Measurements from ENCODE around the gene ARHGEF37. TPM values are rescaled to one million over a fixed set of nuclear protein-coding genes. Genes with fewer than 3 reads are reported as not detected.

The ARHGEF37 gene
- total RNA-seq, 1 experiment from 2014 or later, result 0.64 TPM

DNA sequence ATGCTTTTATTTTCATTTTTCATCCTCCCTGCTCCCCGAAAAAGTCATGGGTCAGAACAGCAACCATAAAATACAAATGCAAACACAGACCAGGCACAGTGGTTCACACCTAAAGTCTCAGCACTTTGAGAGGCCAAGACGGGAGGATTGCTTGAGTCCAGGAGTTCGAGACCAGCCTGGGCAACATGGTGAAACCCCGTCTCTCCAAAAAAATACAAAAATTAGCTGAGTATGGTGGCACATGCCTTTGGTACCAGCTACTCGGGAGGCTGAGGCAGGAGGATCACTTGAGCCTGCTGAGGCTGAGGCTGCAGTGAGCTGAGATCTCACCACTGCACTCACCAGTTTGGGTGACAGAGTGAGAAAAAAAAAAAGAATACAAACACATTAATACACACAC lies 60.3 kb downstream of the ARHGEF37 start:
- TF ChIP-seq, protein P1, sequence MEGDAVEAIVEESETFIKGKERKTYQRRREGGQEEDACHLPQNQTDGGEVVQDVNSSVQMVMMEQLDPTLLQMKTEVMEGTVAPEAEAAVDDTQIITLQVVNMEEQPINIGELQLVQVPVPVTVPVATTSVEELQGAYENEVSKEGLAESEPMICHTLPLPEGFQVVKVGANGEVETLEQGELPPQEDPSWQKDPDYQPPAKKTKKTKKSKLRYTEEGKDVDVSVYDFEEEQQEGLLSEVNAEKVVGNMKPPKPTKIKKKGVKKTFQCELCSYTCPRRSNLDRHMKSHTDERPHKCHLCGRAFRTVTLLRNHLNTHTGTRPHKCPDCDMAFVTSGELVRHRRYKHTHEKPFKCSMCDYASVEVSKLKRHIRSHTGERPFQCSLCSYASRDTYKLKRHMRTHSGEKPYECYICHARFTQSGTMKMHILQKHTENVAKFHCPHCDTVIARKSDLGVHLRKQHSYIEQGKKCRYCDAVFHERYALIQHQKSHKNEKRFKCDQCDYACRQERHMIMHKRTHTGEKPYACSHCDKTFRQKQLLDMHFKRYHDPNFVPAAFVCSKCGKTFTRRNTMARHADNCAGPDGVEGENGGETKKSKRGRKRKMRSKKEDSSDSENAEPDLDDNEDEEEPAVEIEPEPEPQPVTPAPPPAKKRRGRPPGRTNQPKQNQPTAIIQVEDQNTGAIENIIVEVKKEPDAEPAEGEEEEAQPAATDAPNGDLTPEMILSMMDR (conservative IDR thresholded peaks at IDR 0.05; ENCODE audit: low read depth, low read length), result no peak
- TF ChIP-seq EZH2 (IDR thresholded peaks at IDR 0.05; ENCODE audit: borderline replicate concordance, low read depth, low read length, poor library complexity, severe bottlenecking), result no peak
- peaks cover 5% of the 10 kb centered on the region for H3K4me1 ChIP-seq (ENCODE audit: insufficient read depth, low read length, poor library complexity, severe bottlenecking)
- no peak for DNase-seq (ENCODE audit: low spot score)
- intact Hi-C loops (cut with micrococcal nuclease; ENCODE audit: unreplicated experiment), result no loop called here
- no TSS peak for BruUV-seq (replicated peaks)
- CTCF ChIA-PET, result interaction anchor here (0.7 kb wide), 1 partner anchor 445 kb away, joined by 4 read pairs; no protein-coding TSS in a partner anchor
- no peaks in the 10 kb centered on the region for H3K36me3 ChIP-seq (ENCODE audit: insufficient read depth, low read length, poor library complexity, severe bottlenecking)
- no peak overlapping the region for H3K27ac ChIP-seq (ENCODE audit: low read depth, low read length, poor library complexity, severe bottlenecking)
- no peak overlapping the region for H3K4me3 ChIP-seq (ENCODE audit: low read depth, low read length, poor library complexity, severe bottlenecking)
- POLR2A ChIA-PET (ENCODE audit: low non-redundant PET), result no interaction called here
- no peaks in the 10 kb centered on the region for H3K9me3 ChIP-seq (ENCODE audit: low read depth, low read length, poor library complexity, severe bottlenecking)
- H3K27me3 ChIP-seq (replicated peaks; ENCODE audit: insufficient read depth, low read depth, low read length, poor library complexity), result no peaks in the 10 kb centered on the region

DNA sequence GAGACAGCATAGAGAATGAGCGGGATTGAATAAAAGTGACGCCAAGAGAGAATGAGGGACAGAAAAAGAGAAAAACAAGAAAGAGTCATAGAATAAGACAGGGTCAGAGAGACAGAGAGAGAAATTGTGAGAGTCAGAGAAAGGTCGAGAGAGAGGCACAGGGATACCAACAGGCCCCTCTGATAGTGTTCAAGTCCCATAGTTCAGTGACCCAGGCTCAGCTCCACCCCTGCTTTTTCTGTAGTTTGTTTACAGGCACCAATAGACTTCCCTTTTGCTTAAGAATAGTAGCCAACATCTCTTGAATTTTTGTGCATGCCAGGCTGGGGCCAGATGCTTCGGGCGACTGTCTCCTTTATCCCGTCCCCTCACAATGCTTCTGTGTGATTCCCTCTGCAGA lies 62.5 kb downstream of the ARHGEF37 start:
- TF ChIP-seq EZH2 (IDR thresholded peaks at IDR 0.05; ENCODE audit: borderline replicate concordance, low read depth, low read length, poor library complexity, severe bottlenecking), result no peak
- TF ChIP-seq, protein P1 (conservative IDR thresholded peaks at IDR 0.05; ENCODE audit: low read depth, low read length), result no peak
- Histone ChIP-seq H3K36me3 (ENCODE audit: insufficient read depth, low read length, poor library complexity, severe bottlenecking) (no peaks in the 10 kb centered on the region), H3K9me3 (ENCODE audit: low read depth, low read length, poor library complexity, severe bottlenecking) (no peaks in the 10 kb centered on the region), H3K4me1 (ENCODE audit: insufficient read depth, low read length, poor library complexity, severe bottlenecking) (peaks cover 8% of the 10 kb centered on the region), H3K27ac (ENCODE audit: low read depth, low read length, poor library complexity, severe bottlenecking) (no peak overlapping the region), H3K4me3 (ENCODE audit: low read depth, low read length, poor library complexity, severe bottlenecking) (no peak overlapping the region), H3K27me3 (replicated peaks; ENCODE audit: insufficient read depth, low read depth, low read length, poor library complexity) (no peaks in the 10 kb centered on the region)
- DNase-seq (ENCODE audit: low spot score), result no peak
- intact Hi-C loops (cut with micrococcal nuclease; ENCODE audit: unreplicated experiment), result no loop called here
- ChIA-PET CTCF (no interaction called here), POLR2A (ENCODE audit: low non-redundant PET) (no interaction called here)
- no TSS peak for BruUV-seq (replicated peaks)

DNA sequence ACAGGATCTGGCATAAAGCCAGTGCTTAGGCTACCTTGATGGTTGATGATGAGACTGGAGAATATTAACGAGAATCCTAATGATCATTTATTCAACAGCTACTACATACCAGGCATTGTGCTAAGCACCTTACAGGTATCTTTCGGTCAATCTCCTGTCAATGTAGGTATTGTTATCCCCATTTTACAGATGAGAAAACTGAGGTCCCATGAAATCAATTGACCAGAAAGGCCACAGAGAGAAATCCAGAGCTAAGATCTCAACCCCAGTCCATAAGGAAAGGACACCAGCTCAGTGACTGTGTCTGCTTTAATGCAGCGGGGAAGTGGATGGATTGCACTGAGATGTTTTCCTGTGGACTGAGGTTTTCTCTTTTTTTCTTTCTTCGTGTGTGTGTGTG lies 63.3 kb downstream of the ARHGEF37 start:
- TF ChIP-seq, protein P1 (conservative IDR thresholded peaks at IDR 0.05; ENCODE audit: low read depth, low read length), result no peak
- TF ChIP-seq EZH2 (IDR thresholded peaks at IDR 0.05; ENCODE audit: borderline replicate concordance, low read depth, low read length, poor library complexity, severe bottlenecking), result no peak
- peaks cover 8% of the 10 kb centered on the region for H3K4me1 ChIP-seq (ENCODE audit: insufficient read depth, low read length, poor library complexity, severe bottlenecking)
- no peaks in the 10 kb centered on the region for H3K27me3 ChIP-seq (replicated peaks; ENCODE audit: insufficient read depth, low read depth, low read length, poor library complexity)
- no peak overlapping the region for H3K4me3 ChIP-seq (ENCODE audit: low read depth, low read length, poor library complexity, severe bottlenecking)
- intact Hi-C loops (cut with micrococcal nuclease; ENCODE audit: unreplicated experiment), result no loop called here
- H3K9me3 ChIP-seq (ENCODE audit: low read depth, low read length, poor library complexity, severe bottlenecking), result no peaks in the 10 kb centered on the region
- POLR2A ChIA-PET (ENCODE audit: low non-redundant PET), result no interaction called here
- no peak overlapping the region for H3K27ac ChIP-seq (ENCODE audit: low read depth, low read length, poor library complexity, severe bottlenecking)
- no peaks in the 10 kb centered on the region for H3K36me3 ChIP-seq (ENCODE audit: insufficient read depth, low read length, poor library complexity, severe bottlenecking)
- BruUV-seq (replicated peaks), result no TSS peak
- DNase-seq (ENCODE audit: low spot score), result no peak
- CTCF ChIA-PET, result interaction anchor here (0.6 to 1.0 kb wide), 3 partner anchors 12 to 455 kb away, joined by 3 to 5 read pairs (median 4); no protein-coding TSS in a partner anchor

All from A673 (cell line).